ENCODE results near the gene PRKCQ.

- TF ChIP-seq CTCF (IDR thresholded peaks at IDR 0.05) (no peak), POLR2A (IDR thresholded peaks at IDR 0.05) (no peak)
Observed at GRCh38 chr10:6390213-6390845, 189.7 kb downstream of the PRKCQ start.

All from breast epithelium (tissue), 3 donors.